Measurements from ENCODE around the gene RNU6-1.

RNU6-1 gene

DNA sequence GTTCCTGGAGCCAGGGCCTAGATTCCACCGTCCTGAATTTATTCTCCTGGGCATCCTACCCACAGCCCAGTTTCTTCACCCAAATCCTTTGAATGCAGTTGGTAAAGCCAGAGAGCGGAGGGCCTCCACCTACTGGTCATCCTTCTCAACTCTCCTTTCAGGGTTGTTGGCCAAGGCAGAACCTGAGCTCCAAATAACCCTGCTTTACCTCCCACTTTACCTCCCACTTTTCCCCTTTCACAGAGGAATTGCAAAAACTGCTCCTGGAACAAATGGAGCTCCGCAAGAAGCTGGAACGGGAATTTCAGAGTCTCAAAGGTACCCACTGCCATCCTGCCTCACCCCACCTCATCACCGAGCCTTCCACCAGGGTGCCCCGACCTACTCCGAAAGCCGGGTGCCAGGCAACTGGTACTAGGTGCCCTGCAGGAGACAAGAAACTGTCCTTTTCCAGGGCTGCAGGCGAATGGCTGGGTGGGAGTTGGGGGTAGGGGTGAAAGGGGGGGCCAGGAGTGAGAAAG lies 7.8 kb downstream of the RNU6-1 start:
- no peak for DNase-seq

DNA sequence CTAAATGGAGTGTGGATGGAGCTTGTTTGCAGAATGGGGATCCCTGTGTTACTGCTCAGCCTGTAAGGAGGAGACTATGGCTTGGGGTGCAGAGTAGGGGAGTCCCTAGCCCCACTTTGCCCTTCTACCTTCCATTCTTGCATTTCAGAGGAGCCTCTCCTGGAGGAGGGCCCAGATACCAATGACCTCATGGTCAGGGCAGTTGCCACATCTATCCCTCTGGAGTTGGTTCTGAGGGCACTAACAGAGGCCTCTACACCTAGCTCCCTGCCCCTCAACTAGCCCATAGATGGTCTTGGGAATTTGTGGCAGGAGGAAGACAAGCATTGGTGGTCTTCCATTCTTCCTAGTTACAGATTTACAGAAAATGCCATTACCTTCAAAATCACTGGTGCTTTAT lies 8.5 kb downstream of the RNU6-1 start:
- no peak for DNase-seq

DNA sequence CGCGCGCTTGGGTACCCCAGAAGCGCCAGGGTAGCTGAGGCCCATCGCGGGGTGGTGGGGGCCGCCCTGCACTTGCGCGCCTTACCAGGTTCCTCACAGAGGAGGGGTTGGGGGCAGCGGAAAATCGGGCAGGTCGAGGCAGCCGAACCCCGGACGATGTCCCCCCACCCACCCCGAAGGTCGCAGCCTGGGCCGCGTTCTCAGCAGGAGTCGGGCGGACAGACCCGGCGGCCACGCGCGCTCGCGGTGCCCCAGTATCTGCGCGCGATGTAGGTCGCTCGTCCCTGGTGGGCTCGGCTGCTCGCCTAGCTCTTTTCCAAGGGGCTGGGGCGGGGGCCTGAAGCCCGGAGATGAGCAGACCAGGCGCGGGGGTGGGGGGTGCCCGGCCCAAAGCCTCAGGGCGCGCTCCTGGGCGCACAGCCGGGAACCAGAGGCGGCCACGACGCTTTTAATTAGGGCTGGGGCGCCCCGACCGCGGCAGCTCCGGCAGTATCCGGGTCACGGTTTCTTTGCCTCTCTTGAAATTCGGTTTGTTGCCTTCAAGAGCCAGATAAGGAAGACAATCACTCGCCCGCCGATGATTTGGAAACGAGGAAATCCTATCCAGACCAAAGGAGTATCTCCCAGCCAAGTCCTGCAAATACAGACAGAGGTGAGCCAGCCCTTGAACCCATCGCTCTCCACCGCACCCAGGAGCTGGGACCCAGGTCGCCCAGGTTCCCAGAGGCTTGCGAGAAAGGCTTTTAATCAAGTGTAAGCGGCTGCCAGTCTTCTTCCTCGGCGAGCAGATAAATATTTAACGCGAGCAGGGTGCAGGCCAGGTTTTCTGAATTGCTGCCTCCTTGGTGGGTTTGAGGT lies 10.0 kb downstream of the RNU6-1 start:
- no peak for DNase-seq

- DNase-seq = no peak
These were observed 10.7 kb downstream of the RNU6-1 start for GRCh38 chr15:67828969-67829646.

DNA sequence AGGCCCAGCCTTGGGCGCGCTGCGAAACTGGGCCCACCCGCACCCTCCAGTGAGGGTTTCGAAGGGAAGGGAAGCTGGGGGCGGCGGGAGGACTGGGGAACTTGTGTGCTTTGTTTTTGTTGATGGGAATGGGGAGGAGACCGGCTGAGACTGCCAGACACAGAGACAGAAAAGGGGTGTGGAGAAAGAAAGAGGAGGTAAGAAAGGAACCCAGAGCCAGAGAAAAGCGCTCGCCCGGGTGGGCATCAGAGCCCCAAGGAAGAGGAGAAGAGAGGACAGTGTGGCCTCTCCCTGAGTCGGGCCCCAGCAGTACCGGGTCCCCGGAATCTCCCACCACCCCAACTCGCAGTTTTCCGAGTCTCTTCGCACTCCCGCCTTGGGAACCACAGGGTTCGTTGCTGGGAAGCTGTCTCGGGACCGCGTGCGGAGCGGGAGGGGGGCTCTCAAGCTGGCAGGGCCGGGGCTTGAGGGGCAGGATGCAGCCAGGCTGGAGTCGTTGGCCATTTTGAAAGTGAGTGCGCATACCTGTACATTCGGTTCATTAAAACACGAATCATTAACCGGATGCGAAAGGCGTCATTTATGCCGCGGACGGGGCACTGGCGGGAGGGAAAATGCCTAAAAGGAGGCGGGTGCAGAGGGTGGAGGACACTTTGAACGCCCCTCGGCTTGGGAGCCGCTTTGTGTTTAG lies 11.4 kb downstream of the RNU6-1 start:
- DNase-seq = no peak

GRCh38 chr15:67827562-67828277 lies 12.1 kb downstream of the RNU6-1 start:
- DNase-seq = no peak

DNA sequence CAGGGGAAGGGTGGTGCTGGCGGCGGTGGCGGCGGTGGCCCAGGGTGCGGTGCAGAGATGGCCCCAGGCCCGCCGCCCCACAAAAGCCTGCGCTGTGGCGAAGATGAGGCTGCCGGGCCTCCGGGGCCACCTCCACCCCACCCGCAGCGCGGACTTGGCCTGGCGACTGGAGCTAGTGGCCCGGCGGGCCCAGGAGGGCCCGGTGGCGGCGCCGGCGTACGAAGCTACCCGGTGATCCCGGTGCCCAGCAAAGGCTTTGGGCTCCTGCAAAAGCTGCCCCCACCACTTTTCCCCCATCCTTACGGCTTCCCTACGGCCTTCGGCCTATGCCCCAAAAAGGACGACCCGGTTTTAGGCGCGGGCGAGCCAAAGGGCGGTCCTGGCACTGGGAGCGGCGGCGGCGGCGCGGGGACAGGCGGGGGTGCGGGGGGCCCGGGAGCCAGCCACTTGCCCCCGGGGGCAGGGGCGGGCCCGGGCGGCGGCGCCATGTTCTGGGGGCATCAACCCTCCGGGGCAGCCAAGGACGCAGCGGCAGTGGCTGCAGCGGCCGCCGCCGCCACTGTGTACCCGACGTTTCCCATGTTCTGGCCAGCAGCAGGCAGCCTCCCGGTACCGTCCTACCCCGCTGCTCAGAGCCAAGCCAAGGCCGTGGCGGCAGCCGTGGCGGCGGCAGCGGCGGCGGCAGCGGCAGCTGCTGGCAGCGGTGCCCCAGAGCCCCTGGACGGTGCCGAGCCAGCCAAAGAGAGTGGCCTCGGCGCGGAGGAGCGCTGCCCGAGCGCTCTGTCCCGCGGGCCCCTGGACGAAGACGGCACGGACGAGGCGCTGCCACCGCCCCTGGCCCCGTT lies 12.9 kb downstream of the RNU6-1 start:
- no peak for DNase-seq

DNA sequence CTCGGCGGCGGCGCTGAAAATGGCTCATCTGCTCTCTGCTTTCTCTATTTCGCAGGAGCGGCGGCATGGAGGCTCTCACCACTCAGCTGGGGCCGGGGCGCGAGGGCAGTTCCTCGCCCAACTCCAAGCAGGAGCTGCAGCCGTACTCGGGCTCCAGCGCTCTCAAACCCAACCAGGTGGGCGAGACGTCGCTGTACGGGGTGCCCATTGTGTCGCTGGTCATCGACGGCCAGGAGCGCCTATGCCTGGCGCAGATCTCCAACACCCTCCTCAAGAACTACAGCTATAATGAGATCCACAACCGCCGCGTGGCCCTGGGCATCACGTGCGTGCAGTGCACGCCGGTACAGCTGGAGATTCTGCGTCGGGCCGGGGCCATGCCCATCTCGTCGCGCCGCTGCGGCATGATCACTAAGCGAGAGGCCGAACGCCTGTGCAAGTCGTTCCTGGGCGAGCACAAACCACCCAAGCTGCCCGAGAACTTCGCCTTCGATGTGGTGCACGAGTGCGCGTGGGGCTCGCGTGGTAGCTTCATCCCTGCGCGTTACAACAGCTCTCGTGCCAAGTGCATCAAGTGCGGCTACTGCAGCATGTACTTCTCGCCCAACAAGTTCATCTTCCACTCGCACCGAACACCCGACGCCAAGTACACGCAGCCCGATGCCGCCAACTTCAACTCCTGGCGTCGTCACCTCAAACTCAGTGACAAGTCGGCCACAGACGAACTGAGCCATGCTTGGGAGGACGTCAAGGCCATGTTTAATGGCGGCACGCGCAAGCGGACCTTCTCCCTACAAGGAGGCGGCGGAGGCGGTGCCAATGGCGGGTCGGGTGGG lies 13.7 kb downstream of the RNU6-1 start:
- no peak for DNase-seq

- DNase-seq = no peak
These were observed 14.6 kb downstream of the RNU6-1 start, which contains the start of gene SKOR1 for GRCh38 chr15:67824976-67825880. TSS of gene SKOR1 (plus strand) at chr15:67825509. CDS start at chr15:67825603, 94 bp downstream.

GRCh38 chr15:67824197-67824968 lies 15.5 kb downstream of the RNU6-1 start:
- DNase-seq = no peak

- DNase-seq = no peak
These were observed 16.3 kb downstream of the RNU6-1 start for GRCh38 chr15:67823314-67824196.

- no peak for DNase-seq
These were observed 17.1 kb downstream of the RNU6-1 start for GRCh38 chr15:67822537-67823313.

- no peak for DNase-seq
These were observed 17.9 kb downstream of the RNU6-1 start for GRCh38 chr15:67821784-67822440.

GRCh38 chr15:67820992-67821783 lies 18.7 kb downstream of the RNU6-1 start:
- no peak for DNase-seq

Measured in GOT3 (cell line).